ENCODE measurements around the gene LRP1.
"Not testable (repeated sequence)": the region's sequence is repeated elsewhere in the genome, so short reads cannot be mapped to it uniquely, and the experiment has no call there.

The LRP1 gene

GRCh38 chr12:57112492-57113294 lies 15.6 kb upstream of the LRP1 start:
- DNase-seq (ENCODE audit: low read depth): peak; percentile 50
- peak; percentile 86 for TF ChIP-seq CTCF (IDR thresholded peaks at IDR 0.05; ENCODE audit: control insufficient read depth, extremely low read depth, insufficient read depth)
- H3K4me3 ChIP-seq (ENCODE audit: low read depth, low read length): peak overlapping the region; percentile 35

GRCh38 chr12:57116580-57117281 lies 11.6 kb upstream of the LRP1 start:
- no peak for DNase-seq (ENCODE audit: low read depth)
- no peak for TF ChIP-seq CTCF (IDR thresholded peaks at IDR 0.05; ENCODE audit: control insufficient read depth, extremely low read depth, insufficient read depth)
- H3K4me3 ChIP-seq (ENCODE audit: low read depth, low read length): no peak overlapping the region

GRCh38 chr12:57118711-57119271 lies 9.5 kb upstream of the LRP1 start:
- no peak for DNase-seq (ENCODE audit: low read depth)
- H3K4me3 ChIP-seq (ENCODE audit: low read depth, low read length): no peak overlapping the region
- TF ChIP-seq CTCF (IDR thresholded peaks at IDR 0.05; ENCODE audit: control insufficient read depth, extremely low read depth, insufficient read depth): no peak

GRCh38 chr12:57119294-57120085 lies 8.8 kb upstream of the LRP1 start:
- H3K4me3 ChIP-seq (ENCODE audit: low read depth, low read length): no peak overlapping the region
- DNase-seq (ENCODE audit: low read depth): no peak

GRCh38 chr12:57120718-57121117 lies 7.6 kb upstream of the LRP1 start:
- H3K4me3 ChIP-seq (ENCODE audit: low read depth, low read length); DNase-seq (ENCODE audit: low read depth): not testable (repeated sequence)

More at GRCh38 chr12:57119294-57120085, 8.8 kb upstream of the LRP1 start:
- no peak for TF ChIP-seq CTCF (IDR thresholded peaks at IDR 0.05; ENCODE audit: control insufficient read depth, extremely low read depth, insufficient read depth)

GRCh38 chr12:57123813-57124212 lies 4.5 kb upstream of the LRP1 start:
- DNase-seq (ENCODE audit: low read depth): no peak
- no peak overlapping the region for H3K4me3 ChIP-seq (ENCODE audit: low read depth, low read length)
- no peak for TF ChIP-seq CTCF (IDR thresholded peaks at IDR 0.05; ENCODE audit: control insufficient read depth, extremely low read depth, insufficient read depth)

All from LNCaP clone FGC (cell line).